Measurements from ENCODE around the gene WDR88. TPM values are rescaled to one million over a fixed set of nuclear protein-coding genes. Genes with fewer than 3 reads are reported as not detected.

Gene WDR88
- total and polyA plus RNA-seq, 2 of the 8 experiments (the other 6 are each of a cell fraction or from before 2014, with no cell fraction given): not detected

- H2BK5ac ChIP-seq (ENCODE audit: low read depth, low read length): no peak overlapping the region
- no peak for FAIRE-seq
- no peak overlapping the region for H3K27ac ChIP-seq (ENCODE audit: low read depth, low read length)
- no peak for DNase-seq (ENCODE audit: low read depth in 1 of 2, low spot score in 2 of 2)
- H2AFZ ChIP-seq (ENCODE audit: low read length): no peak overlapping the region
- H3K9ac ChIP-seq (replicated peaks in 1 of 4; ENCODE audit: extremely low read depth in 1 of 4, low read depth in 3 of 4, low read length in 3 of 4): no peak overlapping the region
- no peak overlapping the region for H3K4me2 ChIP-seq (ENCODE audit: insufficient read depth in 1 of 2, low read depth in 2 of 2, low read length in 2 of 2)
- H3K23ac ChIP-seq (ENCODE audit: insufficient read length): no peak overlapping the region
- no peak overlapping the region for H3K18ac ChIP-seq (ENCODE audit: extremely low read depth, low read length)
- no peak overlapping the region for H2BK12ac ChIP-seq (ENCODE audit: low read depth, low read length)
- no peak overlapping the region for H3K14ac ChIP-seq (ENCODE audit: insufficient read length)
- no peaks in the 10 kb centered on the region for H3K79me2 ChIP-seq (ENCODE audit: control insufficient read depth in 1 of 2, insufficient read depth in 2 of 2, low read length in 2 of 2)
- no peak overlapping the region for H4K91ac ChIP-seq (replicated peaks; ENCODE audit: insufficient read length, low read length)
- CTCF ChIA-PET (ENCODE audit: partially characterized antibody): interaction anchor here (0.6 to 3.8 kb wide), 8 partner anchors 9 to 142 kb away, joined by 3 to 25 read pairs (median 3); no protein-coding TSS in a partner anchor
- H2BK15ac ChIP-seq (ENCODE audit: low read length): no peak overlapping the region
- H3K36me3 ChIP-seq (ENCODE audit: control insufficient read depth in 2 of 4, insufficient read depth in 4 of 4, low read length in 3 of 4): peaks cover 3 to 30% (median 14%) of the 10 kb centered on the region in 4 experiments
- no peak overlapping the region for H4K8ac ChIP-seq (ENCODE audit: extremely low read depth, insufficient read depth, low read length)
- no peak overlapping the region for H4K5ac ChIP-seq (ENCODE audit: insufficient read length, low read depth, low read length)
- no peak overlapping the region for H3K56ac ChIP-seq (replicated peaks; ENCODE audit: insufficient read length, low read depth, low read length)
- no peaks in the 10 kb centered on the region for H3K79me1 ChIP-seq (ENCODE audit: low read depth, low read length)
- no peaks in the 10 kb centered on the region for H3K4me1 ChIP-seq (replicated peaks in 1 of 4; ENCODE audit: control insufficient read depth in 3 of 4, insufficient read depth in 4 of 4, low read length in 3 of 4)
- no peak overlapping the region for H2BK120ac ChIP-seq (replicated peaks; ENCODE audit: low read depth, low read length)
- H2BK20ac ChIP-seq (ENCODE audit: low read length): no peak overlapping the region
- no peak overlapping the region for H3K4me3 ChIP-seq (ENCODE audit: extremely low read depth in 1 of 4, insufficient read depth in 2 of 4, low read depth in 3 of 4, low read length in 4 of 4)
- no peak overlapping the region for H2AK5ac ChIP-seq (ENCODE audit: low read depth, low read length)
- H3K9me3 ChIP-seq (ENCODE audit: insufficient read depth in 2 of 2, low read depth in 1 of 2, low read length in 1 of 2): no peaks in the 10 kb centered on the region
- H3K23me2 ChIP-seq (ENCODE audit: low read depth, low read length): peaks cover 2% of the 10 kb centered on the region; the same call in 1 of the 2 replicates
- no peak overlapping the region for H3K4ac ChIP-seq (replicated peaks; ENCODE audit: insufficient read length, low read depth, low read length)
- TF ChIP-seq BACH1 (IDR thresholded peaks at IDR 0.05; ENCODE audit: low read length): no peak
- TF ChIP-seq CHD1 (IDR thresholded peaks at IDR 0.05; ENCODE audit: low read depth, low read length): no peak
- no peak for TF ChIP-seq EGR1 (IDR thresholded peaks at IDR 0.05; ENCODE audit: borderline replicate concordance, low read depth, low read length)
- TF ChIP-seq KDM4A (IDR thresholded peaks at IDR 0.05; ENCODE audit: low read depth, low read length, severe bottlenecking): no peak
- TF ChIP-seq SIN3A (conservative IDR thresholded peaks at IDR 0.05 in 1 of 2, IDR thresholded peaks at IDR 0.05 in 1 of 2; ENCODE audit: low read depth in 1 of 2, low read length in 2 of 2): no peak
- no peak for TF ChIP-seq JUND (IDR thresholded peaks at IDR 0.05; ENCODE audit: low read length)
- TF ChIP-seq JUN (IDR thresholded peaks at IDR 0.05; ENCODE audit: low read depth, low read length): no peak
- TF ChIP-seq TAF7 (optimal IDR thresholded peaks at IDR 0.05; ENCODE audit: borderline replicate concordance, low read depth, low read length): no peak
- POLR2A ChIA-PET (ENCODE audit: partially characterized antibody): no interaction called here
- H4K20me1 ChIP-seq (replicated peaks in 1 of 2; ENCODE audit: control insufficient read depth in 1 of 2, insufficient read depth in 2 of 2, low read length in 2 of 2): no peaks in the 10 kb centered on the region
- 88% methylated on average over 6 of the region's 8 CpGs; no CpG with 5 or more reads in 1 of the 2 experiments for WGBS, 2 experiments (ENCODE audit: extremely low coverage in 1 of 2, insufficient coverage in 1 of 2, insufficient read length in 1 of 2, insufficient replicate concordance in 2 of 2, low coverage in 1 of 2, low lambda C conversion rate in 2 of 2, missing lambda C conversion rate in 1 of 2)
- H3K27me3 ChIP-seq (replicated peaks in 1 of 4; ENCODE audit: control insufficient read depth in 3 of 4, extremely low read depth in 1 of 4, insufficient read depth in 3 of 4, low read length in 3 of 4): no peaks in the 10 kb centered on the region
These were observed 14.4 kb upstream of the WDR88 start for GRCh38 chr19:33117501-33117900.

Data from H1 (cell line).